SU-DHL-6 (cell line): ENCODE measurements around the gene PPP2R2C.

Experiments
- EZH2phosphoT487 ChIP-seq: fragments of 200-600 bp; sonication (generic), shearing (Covaris generic); conservative IDR thresholded peaks from 2 replicates; pipeline ENCODE4 v1.6.1; 2018; ENCODE audit warnings: mild to moderate bottlenecking, antibody characterized with exemption, low read length, moderate library complexity, mixed read lengths
- TF ChIP-seq, protein P1 (sequence below): fragments of 200-600 bp; sonication (generic); IDR thresholded peaks from one replicate; pipeline ENCODE4 v1.5.1; 2017; ENCODE audit warnings: antibody characterized with exemption, mild to moderate bottlenecking, low read length, moderate library complexity; ENCODE audit not compliant: insufficient read depth, poor library complexity, severe bottlenecking

DNA sequence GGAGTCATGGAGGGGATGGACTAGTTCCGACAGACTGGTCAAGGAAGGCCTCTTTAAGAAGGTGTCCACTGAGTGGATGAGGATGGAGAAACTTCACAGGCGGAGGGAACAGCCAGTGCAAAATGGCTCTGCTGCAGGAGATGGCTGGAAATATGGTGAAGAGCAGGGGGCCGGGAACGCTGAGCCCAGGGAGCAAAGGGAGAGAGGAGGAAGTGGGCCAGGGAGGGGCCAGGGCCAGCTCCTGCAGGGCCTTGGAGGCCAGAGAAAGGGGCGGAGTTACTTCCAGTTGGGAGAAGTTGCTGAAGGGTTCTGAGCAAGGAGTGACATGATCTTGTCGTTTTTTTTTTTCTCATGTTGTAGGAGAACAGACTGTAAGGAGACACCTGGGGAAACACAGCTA, 108.3 kb downstream of the PPP2R2C start:
- no peak for TF ChIP-seq EZH2phosphoT487
- TF ChIP-seq, protein P1, sequence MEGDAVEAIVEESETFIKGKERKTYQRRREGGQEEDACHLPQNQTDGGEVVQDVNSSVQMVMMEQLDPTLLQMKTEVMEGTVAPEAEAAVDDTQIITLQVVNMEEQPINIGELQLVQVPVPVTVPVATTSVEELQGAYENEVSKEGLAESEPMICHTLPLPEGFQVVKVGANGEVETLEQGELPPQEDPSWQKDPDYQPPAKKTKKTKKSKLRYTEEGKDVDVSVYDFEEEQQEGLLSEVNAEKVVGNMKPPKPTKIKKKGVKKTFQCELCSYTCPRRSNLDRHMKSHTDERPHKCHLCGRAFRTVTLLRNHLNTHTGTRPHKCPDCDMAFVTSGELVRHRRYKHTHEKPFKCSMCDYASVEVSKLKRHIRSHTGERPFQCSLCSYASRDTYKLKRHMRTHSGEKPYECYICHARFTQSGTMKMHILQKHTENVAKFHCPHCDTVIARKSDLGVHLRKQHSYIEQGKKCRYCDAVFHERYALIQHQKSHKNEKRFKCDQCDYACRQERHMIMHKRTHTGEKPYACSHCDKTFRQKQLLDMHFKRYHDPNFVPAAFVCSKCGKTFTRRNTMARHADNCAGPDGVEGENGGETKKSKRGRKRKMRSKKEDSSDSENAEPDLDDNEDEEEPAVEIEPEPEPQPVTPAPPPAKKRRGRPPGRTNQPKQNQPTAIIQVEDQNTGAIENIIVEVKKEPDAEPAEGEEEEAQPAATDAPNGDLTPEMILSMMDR: no peak
